22Rv1 (cell line): ENCODE data around the gene RALGAPA1.

Experiments used
- ZFX ChIP-seq: fragments of 450-650 bp; IDR thresholded peaks from 2 replicates; pipeline ENCODE4 v1.6.1; 2017; ENCODE audit warnings: antibody characterized with exemption, borderline replicate concordance
- TF ChIP-seq, protein P1 (sequence below): fragments of 450-650 bp; IDR thresholded peaks from 2 replicates; pipeline ENCODE4 v1.5.1; 2017; ENCODE audit warnings: mild to moderate bottlenecking

DNA sequence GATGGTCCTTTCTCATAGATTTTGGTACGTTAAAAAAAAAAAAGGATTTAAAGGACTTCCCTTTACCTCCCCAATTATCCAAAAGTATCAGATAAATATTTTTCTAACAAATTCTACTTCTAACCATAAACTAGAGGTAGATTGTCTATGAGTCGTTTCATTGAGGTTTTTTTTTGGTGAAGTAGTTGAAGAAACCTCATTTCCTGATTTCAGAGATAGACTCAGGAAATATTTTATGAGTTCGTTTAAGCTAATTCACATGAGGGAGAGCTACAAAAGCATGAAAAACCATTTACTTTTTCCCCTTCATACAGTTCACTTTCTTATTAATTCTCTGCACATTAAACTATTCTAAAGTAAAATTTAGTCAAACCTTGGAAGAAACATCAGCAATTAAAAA, 112.5 kb downstream of the RALGAPA1 start:
- TF ChIP-seq, protein P1, sequence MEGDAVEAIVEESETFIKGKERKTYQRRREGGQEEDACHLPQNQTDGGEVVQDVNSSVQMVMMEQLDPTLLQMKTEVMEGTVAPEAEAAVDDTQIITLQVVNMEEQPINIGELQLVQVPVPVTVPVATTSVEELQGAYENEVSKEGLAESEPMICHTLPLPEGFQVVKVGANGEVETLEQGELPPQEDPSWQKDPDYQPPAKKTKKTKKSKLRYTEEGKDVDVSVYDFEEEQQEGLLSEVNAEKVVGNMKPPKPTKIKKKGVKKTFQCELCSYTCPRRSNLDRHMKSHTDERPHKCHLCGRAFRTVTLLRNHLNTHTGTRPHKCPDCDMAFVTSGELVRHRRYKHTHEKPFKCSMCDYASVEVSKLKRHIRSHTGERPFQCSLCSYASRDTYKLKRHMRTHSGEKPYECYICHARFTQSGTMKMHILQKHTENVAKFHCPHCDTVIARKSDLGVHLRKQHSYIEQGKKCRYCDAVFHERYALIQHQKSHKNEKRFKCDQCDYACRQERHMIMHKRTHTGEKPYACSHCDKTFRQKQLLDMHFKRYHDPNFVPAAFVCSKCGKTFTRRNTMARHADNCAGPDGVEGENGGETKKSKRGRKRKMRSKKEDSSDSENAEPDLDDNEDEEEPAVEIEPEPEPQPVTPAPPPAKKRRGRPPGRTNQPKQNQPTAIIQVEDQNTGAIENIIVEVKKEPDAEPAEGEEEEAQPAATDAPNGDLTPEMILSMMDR, result no peak
- TF ChIP-seq ZFX, result no peak
